PFSK-1 (cell line): ENCODE data around the gene NID1.

ENCODE experiments used
- FOXP2 ChIP-seq: optimal IDR thresholded peaks from 2 replicates; pipeline ENCODE3; 2011; ENCODE audit warnings: borderline replicate concordance, control low read depth, inconsistent platforms; ENCODE audit not compliant: insufficient read depth; ENCODE audit errors: extremely low read length, extremely low read depth
- POLR2AphosphoS5 ChIP-seq: IDR thresholded peaks from 2 replicates; pipeline ENCODE4 v1.6.1; 2012; ENCODE audit warnings: low read depth, mild to moderate bottlenecking, control low read depth, low read length, moderate library complexity
- SIN3A ChIP-seq: IDR thresholded peaks from 2 replicates; pipeline ENCODE4 v1.6.1; 2012; ENCODE audit warnings: mild to moderate bottlenecking, low read length, moderate library complexity, borderline replicate concordance; ENCODE audit not compliant: insufficient read depth
- TAF1 ChIP-seq: IDR thresholded peaks from 2 replicates; pipeline ENCODE4 v1.6.1; 2012; ENCODE audit warnings: low read length, control low read depth, borderline replicate concordance; ENCODE audit not compliant: insufficient read depth
- TF ChIP-seq, protein P1 (sequence below), 2 experiments: IDR thresholded peaks; 2 replicates each; pipeline versions ENCODE4 v1.6.1 to v1.8.0; 2011 to 2012; ENCODE audit warnings: low read depth in 2 of 2, low read length in 2 of 2, control low read depth in 1 of 2, inconsistent platforms in 1 of 2, mild to moderate bottlenecking in 1 of 2, moderate library complexity in 1 of 2; ENCODE audit not compliant: insufficient read depth in 1 of 2

DNA sequence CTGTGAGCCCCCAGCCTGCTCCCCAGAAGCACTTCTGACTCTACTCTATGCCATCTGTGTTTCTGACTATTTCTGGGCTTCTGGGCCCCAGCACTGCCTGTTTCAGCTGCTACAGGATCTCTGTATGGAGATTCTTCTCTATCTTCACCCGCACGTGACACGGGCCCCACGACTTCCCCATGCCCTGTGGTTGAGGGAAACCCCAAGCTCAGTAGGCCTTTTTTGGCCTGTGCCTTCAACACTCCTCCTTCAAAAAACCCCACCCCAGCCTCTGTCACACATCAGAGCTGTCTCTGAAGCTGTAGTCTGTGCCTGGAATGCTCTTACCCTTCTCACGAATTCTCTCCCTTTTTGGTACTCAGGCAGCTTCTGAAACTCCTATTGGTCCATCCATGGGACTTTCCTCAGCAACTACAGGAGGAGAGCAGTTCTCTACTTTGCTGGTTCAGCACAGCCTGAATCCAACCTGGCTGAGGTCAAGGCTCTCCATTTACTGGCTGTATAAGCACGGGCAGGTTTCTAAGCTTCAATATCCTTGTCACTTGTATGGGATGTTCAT, 2.0 kb upstream of the NID1 start:
- TF ChIP-seq SIN3A (no peak), POLR2AphosphoS5 (no peak), FOXP2 (no peak), TAF1 (no peak)
- TF ChIP-seq, protein P1, sequence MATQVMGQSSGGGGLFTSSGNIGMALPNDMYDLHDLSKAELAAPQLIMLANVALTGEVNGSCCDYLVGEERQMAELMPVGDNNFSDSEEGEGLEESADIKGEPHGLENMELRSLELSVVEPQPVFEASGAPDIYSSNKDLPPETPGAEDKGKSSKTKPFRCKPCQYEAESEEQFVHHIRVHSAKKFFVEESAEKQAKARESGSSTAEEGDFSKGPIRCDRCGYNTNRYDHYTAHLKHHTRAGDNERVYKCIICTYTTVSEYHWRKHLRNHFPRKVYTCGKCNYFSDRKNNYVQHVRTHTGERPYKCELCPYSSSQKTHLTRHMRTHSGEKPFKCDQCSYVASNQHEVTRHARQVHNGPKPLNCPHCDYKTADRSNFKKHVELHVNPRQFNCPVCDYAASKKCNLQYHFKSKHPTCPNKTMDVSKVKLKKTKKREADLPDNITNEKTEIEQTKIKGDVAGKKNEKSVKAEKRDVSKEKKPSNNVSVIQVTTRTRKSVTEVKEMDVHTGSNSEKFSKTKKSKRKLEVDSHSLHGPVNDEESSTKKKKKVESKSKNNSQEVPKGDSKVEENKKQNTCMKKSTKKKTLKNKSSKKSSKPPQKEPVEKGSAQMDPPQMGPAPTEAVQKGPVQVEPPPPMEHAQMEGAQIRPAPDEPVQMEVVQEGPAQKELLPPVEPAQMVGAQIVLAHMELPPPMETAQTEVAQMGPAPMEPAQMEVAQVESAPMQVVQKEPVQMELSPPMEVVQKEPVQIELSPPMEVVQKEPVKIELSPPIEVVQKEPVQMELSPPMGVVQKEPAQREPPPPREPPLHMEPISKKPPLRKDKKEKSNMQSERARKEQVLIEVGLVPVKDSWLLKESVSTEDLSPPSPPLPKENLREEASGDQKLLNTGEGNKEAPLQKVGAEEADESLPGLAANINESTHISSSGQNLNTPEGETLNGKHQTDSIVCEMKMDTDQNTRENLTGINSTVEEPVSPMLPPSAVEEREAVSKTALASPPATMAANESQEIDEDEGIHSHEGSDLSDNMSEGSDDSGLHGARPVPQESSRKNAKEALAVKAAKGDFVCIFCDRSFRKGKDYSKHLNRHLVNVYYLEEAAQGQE (IDR thresholded peaks at IDR 0.05; ENCODE audit: insufficient read depth in 1 of 2, low read depth in 2 of 2, low read length in 2 of 2) = no peak
